Inflammatory macrophage treated with lipopolysaccharide for 4 hours (primary cell): ENCODE data around the gene COX7A2.

Experiments used
- DNase-seq: peaks from one replicate; pipeline ENCODE4 v3.0.0-alpha.2; 2020

The COX7A2 gene

DNA sequence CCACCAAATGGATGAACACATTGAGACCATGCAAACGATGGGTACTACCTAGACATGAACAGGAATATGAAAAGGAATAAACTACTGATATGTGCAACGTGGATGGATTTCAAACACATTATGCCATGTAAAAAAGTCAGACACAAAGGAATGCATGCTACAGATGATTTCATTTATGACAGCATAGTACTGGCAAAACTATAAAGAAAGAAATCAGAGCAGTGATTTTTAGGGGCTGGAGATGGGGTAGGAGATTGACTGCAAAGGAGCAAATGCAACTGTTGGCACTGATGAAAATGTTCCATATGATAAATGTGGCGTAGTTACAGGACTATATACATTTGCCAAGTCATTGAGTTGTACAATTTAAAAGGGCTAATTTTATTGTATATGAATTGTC is 24.3 kb downstream of the COX7A2 start:
- DNase-seq: no peak

DNA sequence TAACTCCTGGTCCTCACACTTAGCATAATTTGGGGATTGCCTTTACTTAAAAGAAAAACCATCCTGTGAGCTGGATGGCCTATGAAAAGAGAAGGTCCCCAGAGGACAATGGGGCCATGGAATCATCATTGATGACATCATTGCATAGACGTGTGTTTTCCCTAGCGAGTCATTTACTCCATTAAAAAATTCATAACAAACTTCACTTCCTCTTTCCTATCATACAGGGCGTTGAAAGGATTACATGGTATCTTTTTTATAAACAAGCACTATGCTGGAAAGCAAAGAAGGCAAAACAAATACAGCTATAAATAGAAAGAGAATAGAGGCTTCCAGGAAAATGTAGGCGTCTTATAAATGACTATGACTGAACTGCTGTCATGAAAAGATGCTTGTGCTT is 26.4 kb downstream of the COX7A2 start:
- DNase-seq: peak; percentile 85

DNA sequence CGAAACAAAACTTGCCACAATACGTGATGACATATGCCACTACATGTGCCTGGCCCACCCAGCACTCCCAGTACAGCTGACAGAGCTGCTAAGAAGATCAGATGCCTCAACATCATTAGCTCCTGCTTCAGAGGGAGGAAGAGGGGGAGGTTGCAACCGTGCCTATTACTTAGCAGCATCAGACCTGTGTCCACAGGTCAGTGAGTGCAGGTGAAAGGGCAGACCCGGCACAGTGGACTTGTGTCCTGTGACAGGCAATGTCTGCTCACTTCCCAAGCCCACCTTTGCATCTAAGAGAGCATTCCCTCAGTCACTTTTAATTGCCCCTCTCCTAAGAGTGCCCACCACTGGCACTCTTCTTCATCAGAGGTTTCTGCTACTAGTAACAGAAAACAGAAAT is 28.3 kb downstream of the COX7A2 start:
- no peak for DNase-seq

DNA sequence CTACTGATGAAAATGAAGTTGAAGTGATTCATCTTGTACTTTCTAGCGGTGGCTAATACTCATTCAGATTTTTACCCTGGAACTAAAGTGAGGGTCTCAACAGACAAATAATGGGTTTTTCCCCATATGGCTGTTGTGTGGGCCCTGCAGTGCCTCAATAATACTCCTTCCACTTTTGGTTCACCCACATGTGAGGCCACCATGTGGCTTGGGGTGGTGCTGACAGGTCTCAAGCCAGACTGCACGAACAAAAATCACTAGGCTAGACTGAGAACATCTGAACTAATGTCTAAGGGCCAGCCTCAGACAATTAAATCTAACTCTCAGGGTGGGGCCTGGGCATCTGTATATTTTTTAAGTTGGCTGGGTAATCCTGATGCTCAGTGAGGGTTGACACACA is 29.9 kb downstream of the COX7A2 start:
- DNase-seq: peak; percentile 9

DNA sequence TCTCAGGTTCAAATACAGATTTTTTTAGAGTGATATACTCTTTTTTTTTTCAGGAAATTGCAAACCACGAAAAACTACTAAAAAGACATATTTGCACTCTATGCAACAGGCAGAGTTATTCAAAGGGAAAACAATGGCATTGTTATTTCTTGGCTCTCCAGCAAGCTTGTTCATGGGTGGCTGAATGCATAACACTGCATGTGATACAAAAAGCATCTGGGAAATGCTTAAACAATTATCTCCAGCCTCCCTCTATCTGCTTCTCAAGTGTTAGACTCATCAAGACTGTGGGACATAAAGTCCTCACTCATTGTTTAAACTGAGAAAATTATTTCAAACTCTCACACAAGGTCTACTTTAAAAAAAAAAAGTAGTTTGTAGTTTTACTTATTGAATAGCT is 30.5 kb downstream of the COX7A2 start:
- DNase-seq: no peak

DNA sequence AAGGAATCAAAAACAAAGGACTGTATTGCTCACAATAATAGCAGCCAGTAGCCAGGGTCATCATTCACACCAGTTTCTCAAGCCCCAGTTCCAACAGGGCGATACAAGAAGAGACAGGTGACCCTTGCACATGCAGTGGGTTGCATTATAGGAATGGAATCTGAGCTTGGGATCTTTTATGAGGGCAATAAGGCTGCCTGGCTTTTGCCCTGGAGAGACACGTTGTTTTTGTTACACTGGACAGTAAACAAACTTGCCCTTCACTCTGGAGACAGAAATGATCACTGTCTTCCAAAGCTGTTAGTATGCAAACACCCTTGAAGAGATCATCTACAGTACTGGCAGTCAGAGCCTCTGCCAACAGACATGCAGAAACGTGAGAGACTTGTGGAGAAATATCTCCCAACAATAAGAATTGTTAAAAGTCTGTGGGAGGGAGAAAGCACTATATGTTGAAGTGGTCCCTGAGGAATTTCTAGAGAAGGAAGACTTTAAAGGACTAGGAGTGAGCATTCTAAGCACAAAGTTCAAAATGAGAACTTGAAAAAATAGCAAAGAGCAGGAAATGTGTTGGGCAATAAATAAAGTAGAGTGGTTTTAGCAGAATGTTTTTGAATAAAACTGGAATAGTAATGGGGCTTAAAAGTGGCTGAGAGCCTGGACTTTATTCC is 31.5 kb downstream of the COX7A2 start:
- DNase-seq: no peak

DNA sequence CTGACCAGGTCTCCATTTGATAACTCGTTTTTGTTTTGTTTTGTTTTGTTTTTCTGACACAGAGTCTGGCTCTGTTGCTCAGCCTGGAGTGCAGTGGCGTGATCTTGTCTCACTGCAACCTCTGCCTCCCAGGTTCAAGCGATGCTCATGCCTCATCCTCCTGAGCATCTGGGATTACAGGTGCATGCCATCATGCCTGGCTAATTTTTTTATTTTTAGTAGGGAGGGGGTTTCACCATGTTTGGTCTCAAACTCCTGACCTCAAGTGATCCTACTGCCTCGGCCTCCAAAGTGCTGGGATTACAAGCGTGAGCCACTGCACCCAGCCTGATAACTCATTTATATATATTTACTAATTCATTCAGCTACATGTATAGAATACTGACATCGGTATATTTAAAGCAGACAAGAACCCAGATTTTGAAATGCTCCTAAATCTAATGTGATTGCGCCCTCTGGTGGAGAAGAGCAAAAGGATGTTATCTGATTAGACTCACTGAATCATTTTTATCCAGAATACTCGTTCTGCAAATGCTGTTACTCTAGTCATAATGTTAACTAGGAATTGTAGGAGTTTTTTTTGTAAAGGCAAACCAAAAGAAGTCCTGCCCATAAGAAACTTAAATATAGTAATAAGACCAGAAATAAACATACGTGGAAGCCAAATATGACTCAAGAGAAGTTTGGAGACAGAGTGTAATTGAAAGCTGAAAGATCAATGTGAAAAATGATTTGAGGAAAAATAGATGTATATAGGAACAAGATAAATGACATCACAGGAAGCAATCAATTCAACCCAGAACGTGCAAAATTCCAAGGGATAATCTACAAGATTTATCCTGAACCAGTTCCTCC is 32.5 kb downstream of the COX7A2 start:
- peak; percentile 74 for DNase-seq

DNA sequence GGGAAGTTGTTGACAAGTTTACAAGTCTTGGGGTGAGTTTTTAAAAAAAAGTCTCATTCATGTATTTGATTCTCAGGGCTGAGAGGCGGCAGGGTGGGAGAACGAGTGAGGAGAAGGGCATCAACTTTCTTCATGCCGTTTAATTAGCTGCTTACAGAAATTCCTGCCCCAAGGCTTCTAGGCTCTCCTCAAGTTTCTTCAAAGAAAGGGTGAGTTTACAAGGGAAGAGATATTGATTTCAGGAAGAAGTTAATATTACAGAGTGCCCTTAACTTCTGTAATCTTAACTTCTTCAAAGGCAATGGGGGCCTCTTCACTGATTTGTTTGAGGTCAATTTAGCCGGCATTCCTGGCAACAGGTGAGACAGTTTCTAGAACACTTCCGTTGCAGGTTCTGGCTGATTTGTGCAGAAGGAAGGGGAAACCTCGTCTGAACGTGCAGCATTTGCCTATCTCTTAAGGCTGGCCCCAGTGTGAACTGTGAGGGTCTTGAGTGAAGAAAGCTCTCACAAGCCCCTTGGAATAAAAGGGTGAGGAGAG is 34.3 kb downstream of the COX7A2 start:
- no peak for DNase-seq

DNA sequence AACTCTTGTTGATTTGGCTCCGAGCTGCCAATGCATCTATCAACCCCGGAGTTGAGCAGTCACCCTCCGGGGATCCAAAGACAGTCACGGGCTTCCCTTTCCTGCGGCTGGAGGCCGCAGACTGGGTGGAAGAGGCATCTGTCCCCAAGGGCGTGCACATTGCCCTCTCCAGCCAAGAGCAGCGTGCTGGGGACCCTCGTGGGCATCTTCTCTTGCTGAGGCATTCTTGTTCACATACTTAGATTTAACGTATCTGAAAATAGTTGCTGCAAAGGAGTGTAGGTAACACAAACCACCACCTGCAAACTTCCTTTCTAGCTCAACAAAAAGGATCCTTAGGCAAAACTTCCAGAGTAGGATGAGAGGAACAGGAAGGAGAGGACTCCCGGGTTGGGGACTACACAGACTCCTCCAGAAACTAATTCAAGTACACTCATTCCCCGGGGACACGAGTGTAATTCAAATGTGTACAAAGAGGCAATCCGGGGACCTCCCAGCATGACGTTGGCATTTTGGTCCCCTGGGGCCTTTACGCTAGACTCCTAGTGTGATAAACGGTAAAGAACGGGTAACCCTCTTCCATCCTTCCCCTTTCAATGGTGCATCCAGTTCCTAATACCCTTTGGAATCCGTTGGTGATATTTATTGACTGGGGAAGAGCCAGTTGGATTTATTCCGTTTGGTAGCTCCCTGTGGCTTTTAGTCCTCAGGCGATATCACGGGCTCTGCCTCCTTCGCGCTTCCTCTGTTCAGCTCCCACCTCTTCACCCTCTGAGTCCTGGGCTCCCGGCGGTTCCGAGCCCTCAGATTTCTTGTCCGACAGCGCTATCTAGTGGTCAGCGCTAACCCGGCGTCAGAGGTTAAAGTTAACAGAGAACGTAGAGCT is 35.1 kb downstream of the COX7A2 start:
- peak; percentile 70 for DNase-seq

DNA sequence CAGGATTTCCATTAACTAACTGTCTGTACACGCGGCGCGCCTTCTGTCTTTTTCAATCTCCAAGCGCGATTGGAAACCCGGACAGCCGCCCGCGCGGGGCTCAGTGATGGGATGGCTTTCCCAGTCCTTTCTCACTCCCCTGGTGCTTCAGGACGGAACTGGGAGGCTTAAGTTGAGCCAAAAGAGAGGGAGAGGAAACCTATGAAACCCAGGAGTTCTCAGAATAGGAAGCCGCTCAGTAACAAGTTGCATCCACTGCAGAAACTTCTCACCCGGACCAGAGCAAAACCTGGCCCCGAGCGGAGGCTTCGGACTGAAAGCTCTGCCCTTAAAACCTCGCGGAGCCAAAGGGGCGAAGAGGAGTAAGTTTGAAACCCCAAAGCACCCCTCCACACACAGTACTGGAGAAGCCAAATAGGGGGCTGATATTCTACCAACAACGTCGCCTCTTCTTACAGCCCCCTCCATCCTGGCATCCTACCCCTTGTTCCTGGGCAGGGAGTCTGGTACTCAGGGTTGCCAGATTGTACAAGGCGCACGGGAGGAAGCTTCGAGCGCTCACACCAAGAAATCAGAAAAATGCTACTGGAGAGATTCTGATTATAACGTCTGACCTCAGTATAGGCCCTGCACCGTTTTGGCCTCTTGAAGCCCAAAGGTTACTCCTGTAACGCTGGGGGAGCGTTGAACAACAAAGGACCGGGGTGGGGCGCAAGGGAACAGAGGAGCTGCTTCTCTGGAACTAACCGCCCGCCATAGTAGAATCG is 36.8 kb downstream of the COX7A2 start:
- no peak for DNase-seq

DNA sequence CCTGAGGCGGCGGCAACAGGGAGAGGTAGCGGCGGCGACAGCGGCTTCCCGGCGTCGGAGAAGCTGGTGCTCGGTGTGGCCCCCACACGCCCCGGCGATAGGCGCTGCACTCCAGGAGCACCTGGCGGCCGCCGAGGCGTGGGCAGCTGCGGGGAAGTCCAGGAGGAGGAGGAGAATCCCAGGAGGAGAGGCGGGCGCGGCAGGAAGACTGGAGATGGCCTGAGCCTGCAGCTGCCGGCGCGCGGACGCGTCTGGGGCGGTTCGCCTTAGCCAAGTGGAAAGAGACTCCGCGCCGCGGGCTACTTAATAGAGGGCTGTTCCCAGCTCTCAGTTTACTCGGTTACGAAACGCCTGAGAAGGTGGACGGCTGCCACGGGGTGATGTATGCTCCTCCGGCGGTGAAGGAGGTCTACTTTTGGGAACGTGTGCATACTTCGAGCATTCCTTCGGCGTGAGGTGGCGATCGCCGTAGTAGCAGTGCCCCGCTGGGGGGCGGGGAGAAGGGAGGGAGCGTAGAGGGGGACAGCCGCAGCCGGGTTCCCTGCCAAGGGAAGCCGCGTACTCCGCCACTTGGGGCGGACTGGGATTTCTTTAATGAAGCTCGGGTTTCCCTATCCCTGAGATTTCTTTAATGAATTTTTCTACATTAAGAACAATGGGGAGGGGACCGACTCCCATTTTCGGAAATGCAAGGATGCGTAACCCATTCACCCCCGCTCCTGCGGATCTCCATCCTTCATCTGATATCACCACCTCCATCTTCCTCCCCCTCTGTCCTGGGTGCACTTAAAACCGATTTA is 37.6 kb downstream of the COX7A2 start, which contains the start of gene COL12A1:
COL12A1 (minus strand) TSS at position 278 of the 800 bp plus-strand sequence. CDS start 3,261 bp downstream, outside the sequence.
- DNase-seq: no peak

DNA sequence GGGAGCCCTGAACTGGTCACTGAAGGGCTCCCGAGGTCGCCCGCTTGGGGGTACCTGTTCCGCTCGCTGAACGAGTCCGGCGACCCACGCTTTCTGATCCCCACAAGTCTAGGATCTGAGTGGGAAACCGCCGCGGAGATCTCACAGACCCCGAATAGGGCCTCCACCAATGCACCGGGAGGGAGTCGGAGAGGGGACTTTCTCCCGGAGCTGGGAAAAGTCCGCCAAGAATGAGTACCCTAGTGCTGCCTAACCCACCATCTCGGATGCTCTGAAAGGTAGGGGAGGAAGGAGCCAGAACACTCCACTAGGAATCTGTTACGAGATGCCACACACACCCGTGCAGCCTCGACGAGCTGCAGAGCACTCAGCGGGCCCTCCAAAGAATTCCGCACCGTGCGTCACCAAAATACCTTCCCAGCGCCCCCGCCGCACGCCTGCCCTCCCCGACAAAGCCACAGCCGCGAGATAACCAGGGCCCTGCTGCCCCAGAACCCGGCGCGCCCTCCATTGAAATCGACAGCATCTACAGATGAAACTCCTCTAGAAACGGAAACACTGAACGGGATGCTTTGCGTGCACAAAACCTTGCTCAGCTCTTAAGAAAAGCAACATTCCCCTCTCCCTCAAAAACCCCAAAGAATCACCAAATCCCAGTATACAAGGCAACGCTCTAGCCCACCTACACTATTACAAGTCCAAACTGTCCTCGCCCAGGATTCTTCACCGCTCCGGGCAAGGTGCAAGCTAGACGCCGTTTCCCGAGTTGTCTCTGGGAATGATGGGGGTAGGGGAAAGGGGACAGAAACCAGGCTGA is 38.4 kb downstream of the COX7A2 start:
- no peak for DNase-seq

DNA sequence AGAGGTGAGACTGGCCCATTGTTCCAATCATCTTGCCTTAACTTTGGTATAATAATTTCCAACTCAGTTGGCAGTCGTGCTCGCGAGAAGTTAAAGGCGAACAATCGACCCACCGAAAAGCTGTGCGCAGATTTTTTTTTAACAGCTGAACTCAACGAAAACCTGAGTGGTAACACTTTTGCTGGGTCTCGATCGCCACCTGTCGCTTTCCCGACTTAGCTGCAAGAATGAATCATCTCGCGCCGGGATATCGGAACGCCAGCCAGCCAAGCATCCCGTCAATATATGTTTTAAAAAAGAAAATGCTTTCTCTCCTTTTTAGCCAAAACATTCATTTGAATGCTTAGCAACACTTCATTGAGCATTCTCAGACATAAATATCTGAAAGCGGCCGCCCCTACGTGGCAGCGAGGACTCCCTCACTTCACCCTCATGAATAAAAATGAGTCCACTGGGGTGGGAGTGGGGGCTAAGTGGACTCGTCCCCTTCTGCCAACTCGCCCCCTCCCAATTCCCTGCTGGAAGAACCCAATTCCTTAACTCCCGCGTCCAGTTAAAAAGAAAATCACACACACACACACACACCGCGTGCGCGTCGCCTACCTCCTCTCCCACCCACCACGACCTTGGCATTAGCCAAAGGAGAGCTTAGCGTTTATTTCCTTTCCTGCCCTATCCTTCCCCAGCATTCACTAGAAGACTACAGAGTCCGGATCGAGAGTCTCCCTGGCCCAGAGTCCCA is 39.2 kb downstream of the COX7A2 start:
- DNase-seq: peak; percentile 20

DNA sequence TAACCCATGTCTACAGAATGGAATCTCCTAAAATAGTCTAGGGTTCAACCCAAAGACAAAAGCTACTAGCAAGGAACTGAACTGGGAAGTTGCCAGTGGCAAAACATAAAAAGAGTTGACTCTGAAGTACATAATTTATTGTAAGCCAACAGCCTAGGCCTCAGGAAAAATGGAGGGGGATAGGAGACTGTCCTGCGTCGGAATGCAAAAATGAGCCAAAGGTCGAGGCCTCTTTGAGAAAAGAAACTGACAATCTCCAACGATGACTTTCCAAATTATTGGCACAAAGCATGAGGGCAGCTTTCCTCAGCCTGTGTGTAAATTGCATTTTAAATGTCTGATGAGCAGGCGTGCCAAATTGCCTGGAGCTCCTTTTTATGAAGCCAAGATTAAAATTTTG is 39.9 kb downstream of the COX7A2 start:
- no peak for DNase-seq

DNA sequence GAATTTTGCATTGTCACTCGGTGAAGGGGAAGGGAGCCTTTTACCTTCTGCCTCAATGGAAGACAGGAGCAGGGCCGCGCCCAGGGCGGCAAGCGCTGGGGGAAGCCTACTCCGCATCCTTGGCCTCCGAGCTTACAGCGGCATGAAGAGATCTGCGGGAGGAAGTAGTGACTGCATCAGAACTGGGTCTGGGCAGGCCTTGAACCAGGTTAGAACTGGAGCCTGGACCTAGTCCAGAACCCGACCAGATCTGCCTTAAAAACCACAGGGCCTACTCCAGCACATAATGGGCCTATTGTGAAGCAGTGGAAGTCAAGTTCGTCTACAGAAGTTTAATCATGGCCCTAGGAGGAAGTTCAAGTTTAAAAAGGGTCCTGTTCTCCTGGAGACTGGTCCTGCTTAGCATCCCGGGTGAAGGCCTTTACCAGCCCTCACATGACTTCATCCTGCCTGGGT is 40.9 kb downstream of the COX7A2 start:
- no peak for DNase-seq

DNA sequence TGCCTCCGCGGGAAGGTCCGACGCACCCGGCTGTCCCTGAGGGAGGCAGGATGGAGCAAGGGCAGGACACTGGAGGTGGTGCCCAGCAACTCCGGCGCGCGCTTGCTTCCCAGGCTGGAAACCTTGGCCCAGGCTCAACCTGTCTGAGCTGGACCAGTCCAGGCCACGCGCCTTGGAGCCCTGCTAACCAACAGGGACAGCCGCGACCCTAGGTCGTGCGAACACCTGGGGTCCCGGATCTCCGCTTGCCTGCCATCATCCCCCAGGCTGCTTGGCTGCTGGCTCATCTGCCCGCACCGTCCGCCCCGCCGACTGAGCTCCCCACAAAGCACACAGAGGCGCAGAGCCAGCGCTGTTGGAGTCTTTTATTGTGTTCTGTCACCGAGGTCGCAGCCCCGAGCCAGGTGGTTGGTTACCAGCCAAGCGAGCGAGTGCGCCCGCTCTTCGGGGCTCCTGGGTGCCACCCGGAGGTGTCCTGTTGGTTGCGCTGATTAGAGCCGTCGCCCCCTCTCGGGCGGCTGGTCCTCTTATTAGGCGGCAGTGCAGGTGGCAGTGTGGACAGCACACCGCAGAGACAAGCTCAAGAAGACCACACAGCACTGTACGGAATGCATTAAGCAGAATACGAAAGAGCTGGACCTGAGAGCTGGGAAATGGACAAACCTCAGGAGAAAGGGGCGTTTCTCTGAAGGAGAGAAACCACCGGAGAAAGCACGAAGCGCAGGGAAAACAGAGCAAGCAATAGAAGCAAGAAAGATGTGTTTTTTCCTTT is 41.5 kb downstream of the COX7A2 start:
- no peak for DNase-seq

DNA sequence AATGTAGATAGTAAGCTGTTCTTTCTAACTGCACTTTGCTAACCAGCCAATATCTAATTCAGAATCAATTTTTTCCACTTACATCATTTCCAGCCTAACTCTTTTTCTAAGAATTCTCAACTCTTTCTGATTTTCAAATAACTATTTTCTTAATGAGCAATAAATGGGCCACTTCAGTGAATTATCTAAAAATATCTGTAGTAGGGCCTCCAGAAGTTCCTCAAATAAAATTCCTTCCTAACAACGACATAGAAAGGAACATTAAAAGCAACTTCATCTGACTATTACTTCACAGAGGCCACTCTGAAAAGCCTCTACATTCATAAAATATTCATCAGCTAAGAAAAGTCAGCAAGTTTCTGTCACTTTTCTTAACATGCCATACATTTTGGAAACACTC is 42.6 kb downstream of the COX7A2 start:
- DNase-seq: no peak

DNA sequence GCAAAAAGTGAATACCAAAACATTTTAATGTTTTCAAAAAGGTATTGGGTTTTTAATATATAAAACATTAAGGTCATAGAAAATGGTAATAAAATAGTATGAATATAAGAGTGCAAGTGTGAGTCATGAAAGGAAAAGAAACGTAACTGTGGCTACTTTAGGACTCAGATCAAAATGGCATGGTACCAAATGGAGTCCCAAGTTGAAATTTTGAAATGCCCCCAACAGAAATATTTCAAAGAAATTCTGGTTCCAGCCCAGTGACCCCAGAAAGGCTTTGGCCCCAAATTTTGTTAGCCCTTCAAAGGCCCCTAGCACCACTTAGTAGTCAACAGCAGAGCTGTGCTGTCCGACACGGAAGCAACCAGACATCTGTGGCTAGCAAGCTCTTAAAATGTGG is 43.7 kb downstream of the COX7A2 start:
- no peak for DNase-seq
